ENCODE data around the gene PRKRA.
A peak's percentile ranks its signal among the peaks of the same experiment; 100 is the strongest.
"Not testable (repeated sequence)": the region's sequence is repeated elsewhere in the genome, so short reads cannot be mapped to it uniquely, and the experiment has no call there.

The PRKRA gene

DNA sequence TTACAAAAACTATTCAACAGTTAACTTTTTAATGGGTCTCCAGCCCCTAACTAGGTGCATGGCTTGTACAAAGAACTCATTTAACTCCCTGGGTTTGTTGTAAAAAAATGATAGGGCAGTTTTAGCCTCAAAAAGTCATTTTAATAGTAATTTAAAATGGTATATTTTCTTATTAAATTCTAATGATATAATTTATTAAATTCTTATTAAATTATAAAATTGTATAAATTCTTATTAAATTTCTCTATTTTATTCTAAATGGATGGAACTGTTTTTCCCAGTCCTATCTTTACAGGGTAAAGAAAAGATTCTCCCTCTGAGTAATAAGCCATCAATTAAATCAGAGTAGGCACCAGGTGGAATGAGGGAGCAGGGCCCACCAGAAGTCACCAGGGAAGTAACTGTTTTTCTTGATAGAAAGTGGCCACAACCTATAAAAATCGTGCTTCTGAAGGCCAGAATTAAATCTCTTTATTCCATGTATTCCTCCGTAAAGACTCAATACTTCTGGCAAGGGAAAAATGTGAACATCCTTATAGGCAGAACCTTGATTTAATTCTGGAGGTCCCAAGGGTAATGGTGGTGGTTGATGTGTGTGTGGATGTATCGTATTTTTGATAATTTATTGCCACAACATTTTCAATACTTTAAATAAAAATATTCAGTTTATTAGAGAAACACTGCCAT lies 26.6 kb upstream of the PRKRA start:
- Histone ChIP-seq H3K27me3 (ENCODE audit: insufficient read depth, poor library complexity, severe bottlenecking) (no peaks in the 10 kb centered on the region), H3K4me1 (ENCODE audit: insufficient read depth, poor library complexity, severe bottlenecking) (peaks cover 22% of the 10 kb centered on the region), H3K36me3 (ENCODE audit: low read depth) (no peaks in the 10 kb centered on the region), H3K27ac (ENCODE audit: poor library complexity, severe bottlenecking) (peak overlapping the region; percentile 48), H3K9me3 (ENCODE audit: severe bottlenecking) (no peaks in the 10 kb centered on the region), H3K4me3 (ENCODE audit: severe bottlenecking) (peak overlapping the region; percentile 50)
- DNase-seq (ENCODE audit: low spot score) = no peak
- no peak for ATAC-seq (ENCODE audit: low read depth)
- TF ChIP-seq, protein P1, sequence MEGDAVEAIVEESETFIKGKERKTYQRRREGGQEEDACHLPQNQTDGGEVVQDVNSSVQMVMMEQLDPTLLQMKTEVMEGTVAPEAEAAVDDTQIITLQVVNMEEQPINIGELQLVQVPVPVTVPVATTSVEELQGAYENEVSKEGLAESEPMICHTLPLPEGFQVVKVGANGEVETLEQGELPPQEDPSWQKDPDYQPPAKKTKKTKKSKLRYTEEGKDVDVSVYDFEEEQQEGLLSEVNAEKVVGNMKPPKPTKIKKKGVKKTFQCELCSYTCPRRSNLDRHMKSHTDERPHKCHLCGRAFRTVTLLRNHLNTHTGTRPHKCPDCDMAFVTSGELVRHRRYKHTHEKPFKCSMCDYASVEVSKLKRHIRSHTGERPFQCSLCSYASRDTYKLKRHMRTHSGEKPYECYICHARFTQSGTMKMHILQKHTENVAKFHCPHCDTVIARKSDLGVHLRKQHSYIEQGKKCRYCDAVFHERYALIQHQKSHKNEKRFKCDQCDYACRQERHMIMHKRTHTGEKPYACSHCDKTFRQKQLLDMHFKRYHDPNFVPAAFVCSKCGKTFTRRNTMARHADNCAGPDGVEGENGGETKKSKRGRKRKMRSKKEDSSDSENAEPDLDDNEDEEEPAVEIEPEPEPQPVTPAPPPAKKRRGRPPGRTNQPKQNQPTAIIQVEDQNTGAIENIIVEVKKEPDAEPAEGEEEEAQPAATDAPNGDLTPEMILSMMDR (IDR thresholded peaks at IDR 0.05; ENCODE audit: poor library complexity, severe bottlenecking) = no peak

DNA sequence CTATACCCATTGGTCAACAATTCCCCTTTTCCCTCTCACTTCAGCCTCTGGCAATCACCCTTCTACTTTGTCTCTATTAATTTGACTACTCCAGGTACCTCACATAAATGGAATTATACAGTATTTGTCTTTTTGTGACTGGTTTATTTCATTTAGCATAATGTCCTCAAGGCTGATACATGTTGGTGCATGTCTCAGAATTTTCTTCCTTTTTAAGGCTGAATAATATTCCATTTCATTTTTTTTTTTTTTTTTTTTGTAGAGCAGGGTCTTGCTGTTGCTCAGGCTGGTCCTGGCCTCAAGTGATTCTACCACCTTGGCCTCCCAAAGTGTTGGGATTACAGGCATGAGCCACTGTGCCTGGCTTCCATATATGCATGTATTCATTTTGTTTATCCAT lies 25.5 kb upstream of the PRKRA start:
- Histone ChIP-seq H3K9me3 (ENCODE audit: severe bottlenecking) (no peaks in the 10 kb centered on the region), H3K27ac (ENCODE audit: poor library complexity, severe bottlenecking) (no peak overlapping the region), H3K36me3 (ENCODE audit: low read depth) (no peaks in the 10 kb centered on the region), H3K4me3 (ENCODE audit: severe bottlenecking) (no peak overlapping the region), H3K27me3 (ENCODE audit: insufficient read depth, poor library complexity, severe bottlenecking) (no peaks in the 10 kb centered on the region), H3K4me1 (ENCODE audit: insufficient read depth, poor library complexity, severe bottlenecking) (peaks cover 15% of the 10 kb centered on the region)
- no peak for DNase-seq (ENCODE audit: low spot score)
- TF ChIP-seq, protein P1 (IDR thresholded peaks at IDR 0.05; ENCODE audit: poor library complexity, severe bottlenecking) = no peak
- no peak for ATAC-seq (ENCODE audit: low read depth)

DNA sequence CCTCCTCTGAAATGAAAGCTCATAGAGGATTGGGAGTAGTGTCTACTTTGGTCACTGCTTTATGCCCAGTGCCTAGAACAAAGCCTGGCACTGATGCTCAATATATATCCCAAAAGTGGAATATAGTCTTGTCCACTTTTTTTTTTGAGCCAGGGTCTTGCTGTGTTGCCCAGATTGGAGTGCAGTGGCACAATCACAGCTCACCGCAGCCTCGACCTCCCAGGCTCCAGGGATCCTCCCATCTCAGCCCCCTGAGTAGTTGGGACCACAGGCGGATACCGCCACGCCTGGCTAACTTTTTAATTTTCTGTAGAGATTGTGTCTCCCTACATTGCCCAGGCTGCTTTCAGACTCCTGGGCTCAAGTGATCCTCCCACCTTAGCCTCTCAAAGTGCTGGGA lies 23.6 kb upstream of the PRKRA start:
- no peaks in the 10 kb centered on the region for H3K36me3 ChIP-seq (ENCODE audit: low read depth)
- H3K4me1 ChIP-seq (ENCODE audit: insufficient read depth, poor library complexity, severe bottlenecking) = peaks cover 9% of the 10 kb centered on the region
- ATAC-seq (ENCODE audit: low read depth) (no peak), DNase-seq (ENCODE audit: low spot score) (no peak)
- H3K27ac ChIP-seq (ENCODE audit: poor library complexity, severe bottlenecking) = no peak overlapping the region
- H3K9me3 ChIP-seq (ENCODE audit: severe bottlenecking) = no peaks in the 10 kb centered on the region
- no peak overlapping the region for H3K4me3 ChIP-seq (ENCODE audit: severe bottlenecking)
- TF ChIP-seq, protein P1 (IDR thresholded peaks at IDR 0.05; ENCODE audit: poor library complexity, severe bottlenecking) = no peak
- H3K27me3 ChIP-seq (ENCODE audit: insufficient read depth, poor library complexity, severe bottlenecking) = no peaks in the 10 kb centered on the region

DNA sequence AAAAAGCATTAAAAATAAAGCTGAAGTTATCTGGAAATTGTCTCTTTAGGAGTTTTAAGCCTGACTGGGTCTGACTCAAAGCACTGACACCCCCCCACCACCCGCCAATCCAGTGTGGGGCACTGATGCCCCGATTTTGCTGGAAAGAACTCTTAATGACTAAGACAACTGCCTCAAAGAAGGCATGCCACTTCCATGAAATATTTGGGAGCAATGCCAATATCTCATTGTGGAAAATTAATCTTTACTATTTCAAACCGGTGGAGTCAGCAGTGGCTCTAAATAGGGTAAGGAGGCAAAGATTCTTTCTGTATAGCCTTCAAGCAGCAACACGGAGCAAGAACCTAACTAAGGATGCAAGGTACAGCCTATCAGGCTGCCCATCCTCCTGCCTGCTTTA lies 23.0 kb upstream of the PRKRA start:
- no peaks in the 10 kb centered on the region for H3K9me3 ChIP-seq (ENCODE audit: severe bottlenecking)
- TF ChIP-seq, protein P1 (IDR thresholded peaks at IDR 0.05; ENCODE audit: poor library complexity, severe bottlenecking) = no peak
- no peak overlapping the region for H3K27ac ChIP-seq (ENCODE audit: poor library complexity, severe bottlenecking)
- H3K36me3 ChIP-seq (ENCODE audit: low read depth) = no peaks in the 10 kb centered on the region
- H3K4me3 ChIP-seq (ENCODE audit: severe bottlenecking) = no peak overlapping the region
- peaks cover 4% of the 10 kb centered on the region for H3K4me1 ChIP-seq (ENCODE audit: insufficient read depth, poor library complexity, severe bottlenecking)
- ATAC-seq (ENCODE audit: low read depth) = no peak
- no peak for DNase-seq (ENCODE audit: low spot score)
- no peaks in the 10 kb centered on the region for H3K27me3 ChIP-seq (ENCODE audit: insufficient read depth, poor library complexity, severe bottlenecking)

DNA sequence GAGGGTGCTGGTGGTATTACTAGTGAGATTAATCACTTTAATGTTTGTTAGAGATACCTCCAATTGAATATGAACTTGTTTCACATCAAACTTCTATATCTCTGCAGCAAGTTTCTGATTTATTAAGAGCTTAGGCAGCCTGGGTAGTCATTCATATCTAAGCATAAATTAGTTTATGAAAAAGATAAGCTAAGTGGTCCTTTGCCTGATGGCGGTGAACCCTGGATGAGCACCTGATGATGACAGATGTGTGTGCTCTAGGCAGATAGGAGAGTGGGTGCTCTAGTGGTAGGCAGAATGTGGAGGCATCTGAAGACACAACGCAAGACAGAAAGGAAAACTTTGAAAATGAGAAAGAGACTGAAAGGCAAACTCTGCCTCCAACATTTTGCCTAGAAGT lies 22.4 kb upstream of the PRKRA start:
- no peaks in the 10 kb centered on the region for H3K27me3 ChIP-seq (ENCODE audit: insufficient read depth, poor library complexity, severe bottlenecking)
- no peaks in the 10 kb centered on the region for H3K9me3 ChIP-seq (ENCODE audit: severe bottlenecking)
- DNase-seq (ENCODE audit: low spot score) (no peak), ATAC-seq (ENCODE audit: low read depth) (no peak)
- TF ChIP-seq, protein P1 (IDR thresholded peaks at IDR 0.05; ENCODE audit: poor library complexity, severe bottlenecking) = no peak
- H3K36me3 ChIP-seq (ENCODE audit: low read depth) = no peaks in the 10 kb centered on the region
- peaks cover 4% of the 10 kb centered on the region for H3K4me1 ChIP-seq (ENCODE audit: insufficient read depth, poor library complexity, severe bottlenecking)
- H3K27ac ChIP-seq (ENCODE audit: poor library complexity, severe bottlenecking) = no peak overlapping the region
- H3K4me3 ChIP-seq (ENCODE audit: severe bottlenecking) = no peak overlapping the region

DNA sequence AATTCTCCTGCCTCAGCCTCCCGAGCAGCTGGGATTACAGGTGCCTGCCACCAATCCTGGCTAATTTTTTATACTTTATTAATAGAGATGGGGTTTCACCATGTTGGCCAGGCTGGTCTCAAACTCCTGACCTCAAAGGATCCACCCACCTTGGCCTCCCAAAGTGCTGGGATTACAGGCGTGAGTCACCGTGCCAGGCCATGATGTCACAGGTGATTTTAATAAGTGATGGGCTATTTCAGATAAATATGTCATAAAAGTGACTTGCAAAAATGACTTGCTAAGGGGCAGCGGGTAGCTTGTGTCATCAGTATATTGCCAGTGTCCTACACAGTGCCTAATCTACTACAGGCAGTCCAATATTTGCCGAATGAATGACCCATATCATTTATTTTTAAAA lies 20.3 kb upstream of the PRKRA start:
- not testable (repeated sequence) for H3K4me3 ChIP-seq (ENCODE audit: severe bottlenecking); H3K27me3 ChIP-seq (ENCODE audit: insufficient read depth, poor library complexity, severe bottlenecking); H3K36me3 ChIP-seq (ENCODE audit: low read depth); DNase-seq (ENCODE audit: low spot score); H3K27ac ChIP-seq (ENCODE audit: poor library complexity, severe bottlenecking); H3K9me3 ChIP-seq (ENCODE audit: severe bottlenecking); ATAC-seq (ENCODE audit: low read depth); H3K4me1 ChIP-seq (ENCODE audit: insufficient read depth, poor library complexity, severe bottlenecking)

Data from RWPE2 (cell line).